Keratinocyte (primary cell): ENCODE results near the gene KIF22.

ENCODE experiments used
- EZH2 ChIP-seq: IDR thresholded peaks from one replicate; pipeline ENCODE4 v1.6.1; 2012; ENCODE audit warnings: inconsistent platforms, mild to moderate bottlenecking, low read length, moderate library complexity
- TF ChIP-seq, protein P1 (sequence below), 3 experiments: IDR thresholded peaks in 1 of 3; conservative IDR thresholded peaks in 1 of 3; optimal IDR thresholded peaks in 1 of 3; 2 replicates in 2 of 3; 3 replicates in 1 of 3; pipeline versions ENCODE3 to v1.5.1; 2011; ENCODE audit warnings: low read length in 3 of 3, mild to moderate bottlenecking in 3 of 3, moderate library complexity in 2 of 3, control low read depth in 1 of 3, inconsistent platforms in 1 of 3; ENCODE audit not compliant: insufficient read depth in 2 of 3; ENCODE audit errors: extremely low read depth in 1 of 3

DNA sequence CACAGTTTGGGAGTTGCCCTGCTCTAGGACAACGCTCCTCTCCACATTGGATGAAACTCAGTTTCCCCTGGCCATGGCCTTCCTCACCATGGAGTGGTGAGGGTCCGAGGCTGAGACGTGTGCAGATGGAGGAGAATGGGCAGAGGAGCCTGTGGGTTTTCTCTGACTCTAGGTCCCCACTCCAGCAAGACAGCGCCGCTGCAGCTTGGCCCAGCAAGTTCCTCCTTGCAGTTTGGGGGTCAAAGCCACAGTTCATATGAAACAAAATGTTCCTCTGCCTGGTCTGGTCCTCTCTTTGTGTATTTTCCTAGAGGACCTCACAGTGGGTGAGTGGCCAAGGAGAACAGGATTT, 47.1 kb upstream of the KIF22 start:
- TF ChIP-seq, protein P1, sequence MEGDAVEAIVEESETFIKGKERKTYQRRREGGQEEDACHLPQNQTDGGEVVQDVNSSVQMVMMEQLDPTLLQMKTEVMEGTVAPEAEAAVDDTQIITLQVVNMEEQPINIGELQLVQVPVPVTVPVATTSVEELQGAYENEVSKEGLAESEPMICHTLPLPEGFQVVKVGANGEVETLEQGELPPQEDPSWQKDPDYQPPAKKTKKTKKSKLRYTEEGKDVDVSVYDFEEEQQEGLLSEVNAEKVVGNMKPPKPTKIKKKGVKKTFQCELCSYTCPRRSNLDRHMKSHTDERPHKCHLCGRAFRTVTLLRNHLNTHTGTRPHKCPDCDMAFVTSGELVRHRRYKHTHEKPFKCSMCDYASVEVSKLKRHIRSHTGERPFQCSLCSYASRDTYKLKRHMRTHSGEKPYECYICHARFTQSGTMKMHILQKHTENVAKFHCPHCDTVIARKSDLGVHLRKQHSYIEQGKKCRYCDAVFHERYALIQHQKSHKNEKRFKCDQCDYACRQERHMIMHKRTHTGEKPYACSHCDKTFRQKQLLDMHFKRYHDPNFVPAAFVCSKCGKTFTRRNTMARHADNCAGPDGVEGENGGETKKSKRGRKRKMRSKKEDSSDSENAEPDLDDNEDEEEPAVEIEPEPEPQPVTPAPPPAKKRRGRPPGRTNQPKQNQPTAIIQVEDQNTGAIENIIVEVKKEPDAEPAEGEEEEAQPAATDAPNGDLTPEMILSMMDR (optimal IDR thresholded peaks at IDR 0.05 in 1 of 3, IDR thresholded peaks at IDR 0.05 in 1 of 3, conservative IDR thresholded peaks at IDR 0.05 in 1 of 3; ENCODE audit: extremely low read depth in 1 of 3, insufficient read depth in 2 of 3, low read length in 3 of 3), result no peak
- no peak for TF ChIP-seq EZH2
